HAP-1 (cell line): ENCODE data around the gene NFATC2.
A peak's percentile ranks its signal among the peaks of the same experiment; 100 is the strongest.
"Not testable (repeated sequence)": the region's sequence is repeated elsewhere in the genome, so short reads cannot be mapped to it uniquely, and the experiment has no call there.

ENCODE experiments used
- DNase-seq, 2 experiments: peaks; one replicate each; pipeline ENCODE4 v3.0.0-alpha.2; 2016 to 2020; ENCODE audit warnings: low spot score in 2 of 2
- H3K27me3 ChIP-seq: fragments of 250-450 bp; sonication (Bioruptor Pico); 2 replicates; pipeline ENCODE4 v1.5.1; 2020; ENCODE audit warnings: low read depth, mild to moderate bottlenecking, moderate library complexity
- H3K36me3 ChIP-seq: fragments of 250-450 bp; sonication (Bioruptor Pico); replicated peaks from 2 replicates; pipeline ENCODE4 v1.5.1; 2020; ENCODE audit warnings: mild to moderate bottlenecking
- H3K4me1 ChIP-seq: fragments of 250-450 bp; sonication (Bioruptor Pico); 2 replicates; pipeline ENCODE4 v1.5.1; 2020; ENCODE audit warnings: mild to moderate bottlenecking
- H3K4me3 ChIP-seq: fragments of 250-450 bp; sonication (Bioruptor Pico); 2 replicates; pipeline ENCODE4 v1.5.1; 2020; ENCODE audit warnings: mild to moderate bottlenecking, moderate library complexity
- H3K9me3 ChIP-seq: fragments of 250-450 bp; sonication (Bioruptor Pico); 2 replicates; pipeline ENCODE4 v1.5.1; 2020; ENCODE audit warnings: mild to moderate bottlenecking, moderate library complexity
- in situ Hi-C: fragments of 300-500 bp; cut with MboI; formaldehyde crosslinking; loops from 3 replicates; pipeline ENCODE4 v1.14.3; 2020; ENCODE audit warnings: low sequenced_read_pairs, inconsistent platforms, mixed read lengths

Gene NFATC2

DNA sequence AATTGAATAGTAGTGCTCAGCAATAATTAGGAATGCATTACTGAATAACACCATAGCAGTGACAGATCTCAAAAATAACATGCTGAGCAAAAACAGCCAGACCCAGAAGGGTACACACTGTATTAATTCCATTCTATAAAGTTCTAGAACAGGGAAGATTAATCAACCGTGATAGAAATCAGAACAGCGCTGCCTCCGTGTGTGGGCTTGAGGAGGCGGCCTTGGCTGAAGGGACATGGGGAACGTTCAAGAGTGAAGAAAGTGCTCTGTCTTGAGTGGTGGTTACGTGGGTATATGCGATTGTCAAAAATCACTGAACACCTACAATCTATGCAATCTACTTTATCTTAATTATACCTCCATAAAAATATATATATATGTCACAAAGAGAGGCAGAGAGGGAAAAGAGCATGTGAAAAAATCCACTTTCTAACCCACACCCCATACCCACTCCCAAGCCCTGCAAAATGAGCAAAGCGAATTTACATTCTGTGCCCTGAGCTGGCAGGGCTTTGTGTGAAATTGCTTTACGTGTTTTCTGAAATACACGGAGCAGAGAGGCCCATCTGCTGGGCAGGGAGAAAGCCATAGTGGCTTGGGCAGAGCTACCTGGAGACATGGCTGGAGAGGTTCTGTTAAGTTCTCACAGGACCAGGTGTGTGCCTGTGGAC is 74.4 kb downstream of the NFATC2 start:
- no peak for DNase-seq
- no peaks in the 10 kb centered on the region for H3K36me3 ChIP-seq
- in situ Hi-C loops: no loop called here

DNA sequence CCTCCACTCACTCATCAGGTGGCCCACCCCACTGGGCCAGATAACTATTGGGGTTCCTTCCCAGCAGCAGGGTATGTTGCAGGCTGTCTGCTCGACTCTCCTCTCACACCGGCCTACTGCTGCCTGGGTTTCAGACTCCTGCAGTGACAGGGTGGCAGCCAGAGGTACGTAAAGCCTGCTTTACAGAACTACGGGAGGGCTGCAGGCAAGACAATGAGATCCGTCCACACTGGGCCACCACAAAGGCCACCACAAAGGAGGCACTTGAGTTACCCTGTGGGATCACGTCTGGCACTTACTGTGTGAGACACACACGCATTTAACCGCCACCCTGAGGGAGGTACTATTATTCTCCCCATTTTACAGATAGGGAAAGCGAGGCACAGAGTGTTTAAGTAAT is 78.5 kb downstream of the NFATC2 start:
- H3K36me3 ChIP-seq: no peaks in the 10 kb centered on the region

More for the DNA sequence above, 74.4 kb downstream of the NFATC2 start:
- Histone ChIP-seq H3K4me1 (no peaks in the 10 kb centered on the region), H3K9me3 (no peaks in the 10 kb centered on the region), H3K4me3 (no peak overlapping the region), H3K27me3 (no peaks in the 10 kb centered on the region)

DNA sequence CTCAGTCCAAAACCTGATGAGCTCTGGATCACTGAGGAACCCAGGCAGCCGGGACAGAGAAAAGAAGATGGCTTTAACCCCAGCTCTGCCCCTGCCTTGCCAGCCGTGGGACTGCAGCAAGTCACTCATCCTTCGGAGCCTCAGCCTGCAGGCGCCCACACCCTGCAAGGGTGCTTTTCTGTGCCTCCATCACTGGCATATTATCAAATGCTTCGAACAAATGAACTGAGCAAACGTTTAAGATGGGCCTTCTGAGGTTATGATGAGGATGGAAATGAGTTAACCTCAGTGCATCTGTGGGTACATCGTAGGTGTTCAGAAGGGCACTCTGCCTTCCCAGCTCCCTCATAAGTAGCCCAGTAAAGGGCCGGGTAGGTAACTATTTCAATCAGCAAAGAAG is 79.0 kb downstream of the NFATC2 start:
- Histone ChIP-seq H3K9me3 (no peaks in the 10 kb centered on the region), H3K4me1 (no peaks in the 10 kb centered on the region), H3K27me3 (no peaks in the 10 kb centered on the region), H3K36me3 (no peaks in the 10 kb centered on the region), H3K4me3 (no peak overlapping the region)
- in situ Hi-C loops: no loop called here
- no peak for DNase-seq

More for the DNA sequence above, 78.5 kb downstream of the NFATC2 start:
- in situ Hi-C loops: no loop called here
- Histone ChIP-seq H3K4me1 (no peaks in the 10 kb centered on the region), H3K9me3 (no peaks in the 10 kb centered on the region), H3K4me3 (no peak overlapping the region), H3K27me3 (no peaks in the 10 kb centered on the region)
- no peak for DNase-seq

DNA sequence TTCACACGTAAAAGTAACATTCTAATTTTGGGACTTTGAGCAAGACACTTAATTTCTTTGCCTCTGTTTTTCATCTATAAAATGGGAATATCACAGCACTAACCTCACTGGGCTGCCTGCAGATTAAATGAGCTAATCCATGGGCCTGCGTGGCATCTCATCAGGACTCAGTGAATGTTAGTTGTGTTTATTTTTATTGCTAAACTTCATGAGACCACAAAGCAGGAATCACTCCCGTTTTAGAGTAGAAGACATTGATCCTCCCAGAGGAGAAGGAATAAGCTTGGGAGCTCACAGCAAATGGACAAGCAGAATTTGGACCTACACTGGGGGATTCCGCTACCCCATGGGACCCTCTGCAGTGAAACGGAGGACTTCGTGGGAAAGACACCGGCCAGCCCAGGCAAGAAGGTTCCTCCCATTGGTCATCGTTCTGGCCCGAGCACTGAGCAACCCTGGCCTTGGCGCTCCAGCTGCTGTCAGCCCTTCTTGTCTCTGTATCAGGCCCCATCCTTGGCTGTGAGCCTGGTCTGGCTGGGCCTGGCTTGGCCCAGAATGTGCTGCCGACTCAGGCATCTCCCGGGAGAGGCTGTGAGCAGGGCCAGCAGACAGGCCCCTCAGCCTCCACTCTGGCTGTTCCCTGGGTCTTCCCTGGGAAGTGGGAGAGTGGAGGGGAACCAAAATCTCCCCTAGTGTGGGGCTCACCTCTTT is 79.8 kb downstream of the NFATC2 start:
- no peak for DNase-seq
- H3K27me3 ChIP-seq: no peaks in the 10 kb centered on the region
- H3K4me3 ChIP-seq: no peak overlapping the region
- in situ Hi-C loops: no loop called here
- no peaks in the 10 kb centered on the region for H3K36me3 ChIP-seq
- H3K4me1 ChIP-seq: no peaks in the 10 kb centered on the region
- H3K9me3 ChIP-seq: no peaks in the 10 kb centered on the region

DNA sequence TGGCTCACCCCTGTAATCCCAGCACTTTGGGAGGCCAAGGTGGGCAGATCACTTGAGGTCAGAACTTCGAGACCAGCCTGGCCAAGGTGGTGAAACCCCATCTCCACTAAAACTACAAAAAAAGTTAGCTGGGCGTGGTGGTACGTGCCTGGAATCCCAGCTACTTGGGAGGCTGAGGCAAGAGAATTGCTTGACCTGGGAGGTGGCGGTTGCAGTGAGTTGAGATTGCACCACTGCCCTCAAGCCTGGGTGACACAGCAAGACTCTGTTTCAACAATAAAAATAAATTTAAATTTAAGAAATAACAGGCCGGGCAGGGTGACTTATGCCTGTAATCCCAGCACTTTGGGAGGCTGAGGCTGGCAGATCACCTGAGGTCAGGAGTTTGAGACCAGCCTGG is 80.7 kb downstream of the NFATC2 start:
- H3K36me3 ChIP-seq, H3K4me3 ChIP-seq, H3K27me3 ChIP-seq, H3K4me1 ChIP-seq, H3K9me3 ChIP-seq, DNase-seq, in situ Hi-C loops: not testable (repeated sequence)

DNA sequence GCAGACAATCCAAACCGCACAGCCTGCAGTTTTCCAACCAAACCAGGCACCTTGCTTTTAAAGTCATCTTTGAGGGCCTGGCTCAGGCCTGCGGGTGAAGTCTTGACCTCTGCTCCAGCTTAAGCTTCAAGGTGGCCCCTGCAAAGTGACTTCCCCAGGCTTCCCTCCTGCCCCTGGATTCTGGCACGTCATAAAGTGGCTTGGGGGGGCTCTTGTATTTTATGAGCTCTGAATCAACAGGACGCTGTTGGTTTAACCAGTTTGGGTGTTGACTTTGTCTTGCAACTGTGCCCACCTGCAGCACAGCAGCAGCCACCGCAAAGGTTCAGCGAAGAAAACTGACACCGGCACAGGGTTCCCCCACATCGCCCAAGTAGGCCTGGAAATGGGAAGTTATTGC is 81.2 kb downstream of the NFATC2 start:
- in situ Hi-C loops: no loop called here

DNA sequence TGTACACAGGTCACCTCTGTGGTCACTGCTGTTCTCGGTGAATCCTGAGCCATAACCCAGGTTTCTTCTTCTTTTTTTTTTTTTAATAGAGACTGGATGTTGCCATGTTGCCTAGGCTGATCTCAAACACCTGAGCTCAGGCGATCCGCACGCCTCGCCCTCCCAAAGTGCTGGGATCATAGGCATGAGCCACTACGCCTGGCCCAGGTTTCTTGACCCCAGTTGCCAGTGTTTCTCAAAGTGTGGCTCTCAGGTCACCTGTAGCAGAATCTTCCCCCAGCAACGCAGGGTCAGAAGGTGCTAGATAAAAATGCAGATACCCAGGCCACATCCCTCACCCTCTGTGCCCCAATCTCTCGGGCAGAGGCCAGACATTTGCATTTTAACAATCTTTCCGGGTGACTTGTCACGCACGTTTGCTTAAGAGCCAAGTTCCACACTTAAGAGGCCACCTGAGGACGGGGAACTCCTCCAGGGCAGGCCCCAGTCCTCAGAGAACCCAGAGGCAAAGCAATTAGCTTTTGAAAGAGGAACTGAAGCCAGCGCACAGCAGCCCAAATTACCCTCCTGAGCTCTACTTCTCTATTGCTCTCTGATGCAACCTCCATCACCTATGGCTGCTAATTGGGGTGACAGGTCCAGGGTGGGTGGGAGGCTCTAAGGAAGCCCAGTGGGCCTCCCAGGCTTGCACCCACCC is 81.8 kb downstream of the NFATC2 start:
- Histone ChIP-seq H3K9me3 (no peaks in the 10 kb centered on the region), H3K4me3 (no peak overlapping the region), H3K4me1 (peaks cover 5% of the 10 kb centered on the region), H3K36me3 (no peaks in the 10 kb centered on the region), H3K27me3 (no peaks in the 10 kb centered on the region)
- in situ Hi-C loops: no loop called here
- DNase-seq: no peak

More for the DNA sequence above, 81.2 kb downstream of the NFATC2 start:
- no peak for DNase-seq
- peaks cover 5% of the 10 kb centered on the region for H3K4me1 ChIP-seq
- H3K4me3 ChIP-seq: no peak overlapping the region
- H3K36me3 ChIP-seq: no peaks in the 10 kb centered on the region
- no peaks in the 10 kb centered on the region for H3K9me3 ChIP-seq
- no peaks in the 10 kb centered on the region for H3K27me3 ChIP-seq

DNA sequence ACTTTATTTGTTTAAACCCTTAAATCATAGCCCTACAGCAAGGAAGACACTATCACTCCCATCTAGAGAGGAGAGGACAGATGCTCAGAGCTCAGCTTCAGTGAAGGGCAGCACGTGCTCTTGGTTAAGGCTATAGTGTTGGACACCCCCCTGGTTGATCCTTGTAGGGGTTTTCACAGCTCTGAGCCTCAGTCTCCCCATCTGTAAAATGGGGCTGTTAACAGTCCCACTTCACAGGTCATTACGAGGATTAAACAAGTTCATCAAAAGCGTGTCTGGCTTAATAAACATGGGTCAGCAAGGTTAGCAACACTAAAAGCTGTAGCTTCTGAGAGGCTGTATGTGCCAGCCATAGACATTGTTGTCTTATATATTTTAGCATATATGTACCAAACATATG is 82.4 kb downstream of the NFATC2 start:
- Histone ChIP-seq H3K9me3 (no peaks in the 10 kb centered on the region), H3K4me3 (no peak overlapping the region), H3K27me3 (no peaks in the 10 kb centered on the region), H3K36me3 (no peaks in the 10 kb centered on the region), H3K4me1 (peaks cover 5% of the 10 kb centered on the region)
- in situ Hi-C loops: no loop called here
- no peak for DNase-seq

DNA sequence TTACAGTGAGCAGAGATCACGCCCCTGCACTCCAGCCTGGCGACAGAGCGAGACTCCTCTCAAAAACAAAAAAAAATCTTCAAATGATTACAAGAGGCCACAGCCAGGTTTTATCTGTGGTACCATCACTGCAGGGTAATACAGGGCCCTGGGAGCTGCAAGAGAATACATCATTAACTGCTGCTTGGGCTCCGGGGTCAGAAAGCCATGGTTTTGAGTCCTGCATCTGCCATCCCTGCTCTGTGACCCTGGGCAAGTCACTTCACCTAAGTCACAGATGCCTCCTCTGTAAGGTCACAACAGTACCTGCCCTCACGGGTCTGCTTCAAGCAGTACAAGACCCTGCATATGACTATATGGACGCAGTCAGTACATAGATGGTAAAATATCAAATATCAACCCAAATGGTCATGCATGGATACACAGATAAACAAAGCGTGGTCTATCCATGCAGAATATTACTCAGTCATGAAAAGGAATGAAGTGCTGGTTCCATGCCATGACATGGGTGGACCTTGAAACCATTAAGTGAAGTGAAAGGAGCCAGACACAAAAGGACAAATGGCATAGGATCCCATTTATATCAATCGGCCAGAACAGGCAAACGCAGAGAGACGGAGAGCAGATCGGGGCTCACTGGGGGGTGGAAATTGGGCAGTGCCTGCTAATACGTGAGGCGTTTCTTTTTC is 83.6 kb downstream of the NFATC2 start:
- no peak overlapping the region for H3K4me3 ChIP-seq
- DNase-seq: no peak
- in situ Hi-C loops: no loop called here
- peaks cover 5% of the 10 kb centered on the region for H3K4me1 ChIP-seq
- H3K36me3 ChIP-seq: no peaks in the 10 kb centered on the region
- no peaks in the 10 kb centered on the region for H3K9me3 ChIP-seq
- H3K27me3 ChIP-seq: no peaks in the 10 kb centered on the region

DNA sequence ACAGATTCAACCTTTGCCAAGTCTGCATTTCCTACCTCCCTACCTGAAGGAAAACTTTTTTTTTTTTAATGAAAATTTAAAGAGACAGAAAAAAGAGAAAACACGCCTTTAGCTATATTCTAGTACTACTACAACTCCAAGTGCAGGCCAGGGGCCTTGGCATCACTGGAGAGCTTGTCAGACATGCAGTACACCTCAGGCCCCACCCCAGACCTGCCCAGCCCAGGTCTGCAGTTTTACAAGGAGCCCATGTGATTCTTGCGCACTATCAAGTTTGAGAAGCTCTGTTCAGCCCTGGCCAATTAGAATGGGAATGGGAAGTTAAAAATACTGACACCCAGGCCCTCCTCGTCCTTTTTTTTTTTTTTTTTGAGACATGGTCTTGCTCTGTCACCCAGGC is 85.0 kb downstream of the NFATC2 start:
- no peaks in the 10 kb centered on the region for H3K36me3 ChIP-seq
- DNase-seq: no peak
- in situ Hi-C loops: no loop called here
- H3K9me3 ChIP-seq: no peaks in the 10 kb centered on the region
- H3K4me1 ChIP-seq: peaks cover 5% of the 10 kb centered on the region
- H3K27me3 ChIP-seq: no peaks in the 10 kb centered on the region
- no peak overlapping the region for H3K4me3 ChIP-seq

DNA sequence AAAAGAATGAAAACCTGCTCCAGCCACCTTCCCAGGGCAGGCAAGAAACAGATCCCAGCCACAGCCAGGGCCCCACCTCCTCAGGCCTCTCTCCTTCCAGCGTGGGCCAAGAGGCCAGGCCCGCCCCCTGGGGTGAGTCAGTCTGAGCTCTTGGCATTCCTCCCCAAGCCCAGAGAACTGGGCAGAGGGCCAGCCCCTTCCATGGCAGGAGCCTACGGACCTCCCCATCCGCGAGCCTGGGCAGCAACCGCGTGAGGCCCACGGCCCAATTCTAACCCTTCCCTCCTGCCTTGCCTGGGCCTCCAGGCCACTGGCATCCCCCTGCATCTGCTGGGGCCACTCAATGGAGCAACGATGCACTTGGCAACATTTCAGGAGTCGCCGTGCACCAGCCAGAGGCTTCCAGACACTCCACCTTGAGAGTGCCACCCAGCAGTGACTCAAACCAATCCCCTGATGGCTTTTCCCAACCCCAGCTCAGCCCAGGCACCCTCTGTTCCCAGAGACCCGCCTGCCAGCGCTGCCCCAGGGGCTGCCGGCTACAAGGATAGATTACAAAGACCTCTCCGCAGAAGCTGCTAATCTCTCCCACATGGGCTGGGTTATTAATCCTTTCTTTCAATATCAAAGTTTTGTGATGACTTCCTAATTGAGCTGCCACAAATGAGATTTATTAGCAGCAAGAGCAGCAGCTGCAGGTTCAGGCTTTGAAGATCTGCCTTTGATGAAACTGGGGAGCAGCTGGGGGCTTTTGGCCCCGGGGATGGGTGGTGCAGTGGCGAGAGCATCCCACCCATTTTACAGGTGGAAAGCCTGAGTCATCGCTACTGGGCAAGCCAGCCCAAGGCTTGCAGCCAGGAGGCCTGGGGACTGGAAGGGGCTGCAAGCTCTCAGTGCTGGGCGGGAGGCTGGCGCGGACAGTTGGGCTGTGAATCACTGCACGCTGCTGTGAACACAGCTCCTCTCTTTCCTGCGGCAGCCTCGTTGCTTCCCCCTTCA is 85.7 kb downstream of the NFATC2 start:
- in situ Hi-C loops: no loop called here
- no peak overlapping the region for H3K4me3 ChIP-seq
- peaks cover 5% of the 10 kb centered on the region for H3K4me1 ChIP-seq
- no peaks in the 10 kb centered on the region for H3K36me3 ChIP-seq
- H3K27me3 ChIP-seq: no peaks in the 10 kb centered on the region
- H3K9me3 ChIP-seq: no peaks in the 10 kb centered on the region
- DNase-seq: peak; percentile 30 to 79

DNA sequence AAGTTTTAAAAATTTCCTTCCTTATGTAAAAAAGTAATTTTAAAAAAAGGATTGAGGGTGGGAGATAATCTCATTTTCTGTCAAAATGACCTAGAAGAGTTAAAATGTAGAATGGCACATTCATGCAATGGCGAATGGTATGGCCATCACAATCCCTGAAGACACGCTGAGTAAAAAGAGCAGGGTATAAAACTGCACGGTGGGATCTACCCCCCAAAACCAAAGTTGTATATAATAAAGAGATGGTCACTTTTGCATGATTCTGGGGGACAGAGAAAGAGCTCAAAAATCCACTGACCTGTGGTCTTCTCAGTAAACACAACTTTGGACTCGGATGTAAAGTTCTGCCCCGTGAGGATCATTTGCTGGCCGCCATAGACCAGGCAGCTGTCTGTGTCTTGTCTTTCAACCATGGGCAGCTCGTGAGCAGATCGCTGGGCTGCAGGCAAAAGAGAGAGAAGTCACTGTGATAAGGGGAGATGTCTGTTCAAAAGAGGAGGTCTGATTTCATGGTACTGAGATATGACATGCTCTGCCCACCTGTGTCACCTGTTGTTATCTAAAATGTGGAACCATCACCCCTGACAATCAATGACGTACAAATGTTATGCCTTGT is 88.2 kb downstream of the NFATC2 start:
- Histone ChIP-seq H3K4me1 (peaks cover 5% of the 10 kb centered on the region), H3K4me3 (no peak overlapping the region), H3K36me3 (no peaks in the 10 kb centered on the region), H3K27me3 (no peaks in the 10 kb centered on the region), H3K9me3 (no peaks in the 10 kb centered on the region)
- in situ Hi-C loops: no loop called here
- DNase-seq: no peak
